ENCODE data around the gene RGN.
"Not testable (repeated sequence)": the region's sequence is repeated elsewhere in the genome, so short reads cannot be mapped to it uniquely, and the experiment has no call there.

The RGN gene

GRCh38 chrX:47093860-47094259 lies 15.6 kb downstream of the RGN start:
- DNase-seq (ENCODE audit: low spot score) = no peak
- TF ChIP-seq CTCF (IDR thresholded peaks at IDR 0.05; ENCODE audit: extremely low read depth, missing control alignments) = no peak

DNA sequence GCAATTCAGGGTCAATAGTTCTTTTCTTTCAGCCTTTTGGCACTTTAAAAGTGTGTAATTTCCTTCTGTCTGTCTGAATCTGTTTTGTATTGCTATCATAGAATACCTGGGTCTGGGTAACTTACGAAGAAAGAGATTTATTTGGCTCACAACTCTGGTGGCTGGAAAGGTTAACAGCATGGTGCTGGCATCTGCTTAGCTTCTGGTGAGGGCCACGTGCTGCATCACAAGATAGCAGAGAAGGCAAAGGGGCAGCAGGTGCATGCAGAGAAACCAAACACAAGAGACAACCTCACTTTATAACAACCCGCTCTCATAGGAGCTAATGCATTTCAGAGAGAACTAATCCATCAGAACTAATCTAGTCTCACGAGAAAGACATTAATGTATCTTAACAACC lies 18.8 kb downstream of the RGN start:
- DNase-seq (ENCODE audit: low spot score) = no peak
- TF ChIP-seq CTCF (IDR thresholded peaks at IDR 0.05; ENCODE audit: extremely low read depth, missing control alignments) = no peak

DNA sequence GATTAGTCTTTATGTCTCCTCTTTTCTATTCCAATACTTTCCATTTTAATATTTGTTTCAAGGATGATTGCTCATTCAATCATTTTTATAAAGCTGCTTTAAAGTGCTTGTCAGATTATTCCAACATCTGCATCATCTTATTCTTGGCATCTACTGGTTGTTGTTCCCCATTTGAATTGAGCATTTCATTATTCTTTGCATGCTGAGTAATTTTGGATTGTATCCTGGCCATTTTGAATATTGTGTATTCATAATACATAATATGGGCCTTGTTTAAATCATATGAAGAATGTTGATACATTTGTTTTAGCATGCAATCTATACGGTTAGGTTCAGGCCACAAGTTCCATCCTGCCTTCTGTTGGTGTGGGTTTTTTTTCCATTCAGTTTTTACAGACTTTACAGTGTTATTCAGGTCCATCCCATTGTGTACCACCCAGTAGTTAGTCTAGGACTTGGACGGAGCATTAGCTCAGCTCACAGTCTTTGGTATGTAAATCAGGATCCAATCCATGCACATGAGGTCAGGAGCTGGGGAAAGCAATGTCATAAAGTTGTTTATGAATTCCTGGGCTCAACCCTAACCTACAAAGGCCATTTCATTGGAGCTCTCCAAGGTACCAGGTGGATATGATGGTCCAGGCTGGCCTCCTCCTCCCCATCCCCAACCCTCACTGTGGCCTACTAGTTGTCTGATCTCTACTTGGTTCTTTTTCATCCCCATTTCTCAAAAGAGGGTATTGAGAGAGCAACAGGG lies 20.3 kb downstream of the RGN start:
- TF ChIP-seq CTCF (IDR thresholded peaks at IDR 0.05; ENCODE audit: extremely low read depth, missing control alignments) = no peak

DNA sequence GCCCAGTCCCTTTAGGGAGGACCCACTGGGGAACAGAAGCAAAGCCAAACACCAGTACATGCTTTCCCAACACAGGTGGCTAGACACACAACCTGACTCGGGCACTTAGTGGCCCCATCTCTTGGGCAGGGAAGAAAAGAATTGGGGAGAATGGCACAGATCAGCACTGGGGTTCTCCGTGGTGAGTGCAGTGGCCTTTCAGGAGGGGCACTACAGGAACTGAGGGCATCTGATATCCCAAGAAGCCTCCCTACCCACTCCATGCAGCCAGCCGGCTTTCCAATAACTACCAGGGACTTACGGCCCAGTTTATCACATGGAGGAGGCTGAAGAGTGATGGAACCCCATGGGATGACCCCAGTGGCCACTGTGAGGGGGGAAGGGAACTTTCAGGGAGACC lies 23.0 kb downstream of the RGN start:
- TF ChIP-seq CTCF (IDR thresholded peaks at IDR 0.05; ENCODE audit: extremely low read depth, missing control alignments) = no peak
- DNase-seq (ENCODE audit: low spot score) = no peak

More for the DNA sequence above, 20.3 kb downstream of the RGN start:
- DNase-seq (ENCODE audit: low spot score) = no peak

DNA sequence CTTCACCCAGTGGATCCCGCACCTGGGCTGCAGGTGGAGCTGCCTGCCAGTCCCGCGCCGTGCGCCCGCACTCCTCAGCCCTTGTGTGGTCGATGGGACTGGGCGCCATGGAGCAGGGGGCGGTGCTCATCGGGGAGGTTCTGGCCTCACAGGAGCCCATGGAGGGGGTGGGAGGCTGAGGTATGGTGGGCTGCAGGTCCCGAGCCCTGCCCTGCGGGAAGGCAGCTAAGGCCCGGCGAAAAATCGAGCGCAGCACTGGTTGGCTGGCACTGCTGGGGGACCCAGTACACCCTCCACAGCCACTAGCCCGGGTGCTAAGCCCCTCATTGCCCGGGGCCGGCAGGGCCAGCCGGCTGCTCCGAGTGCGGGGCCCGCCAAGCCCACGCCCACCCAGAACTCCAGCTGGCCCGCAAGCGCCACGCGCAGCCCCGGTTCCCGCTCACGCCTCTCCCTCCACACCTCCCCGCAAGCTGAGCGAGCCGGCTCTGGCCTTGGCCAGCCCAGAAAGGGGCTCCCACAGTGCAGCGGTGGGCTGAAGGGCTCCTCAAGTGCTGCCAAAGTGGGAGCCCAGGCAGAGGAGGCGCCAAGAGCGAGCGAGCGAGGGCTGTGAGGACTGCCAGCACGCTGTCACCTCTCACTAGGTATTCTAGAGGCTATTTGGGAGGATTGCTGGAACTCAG lies 32.8 kb downstream of the RGN start:
- not testable (repeated sequence) for DNase-seq (ENCODE audit: low spot score)

GRCh38 chrX:47112316-47112954 lies 34.2 kb downstream of the RGN start:
- no peak for TF ChIP-seq CTCF (IDR thresholded peaks at IDR 0.05; ENCODE audit: extremely low read depth, missing control alignments)
- DNase-seq (ENCODE audit: low spot score) = no peak

GRCh38 chrX:47116551-47117110 lies 38.4 kb downstream of the RGN start:
- not testable (repeated sequence) for DNase-seq (ENCODE audit: low spot score)

DNA sequence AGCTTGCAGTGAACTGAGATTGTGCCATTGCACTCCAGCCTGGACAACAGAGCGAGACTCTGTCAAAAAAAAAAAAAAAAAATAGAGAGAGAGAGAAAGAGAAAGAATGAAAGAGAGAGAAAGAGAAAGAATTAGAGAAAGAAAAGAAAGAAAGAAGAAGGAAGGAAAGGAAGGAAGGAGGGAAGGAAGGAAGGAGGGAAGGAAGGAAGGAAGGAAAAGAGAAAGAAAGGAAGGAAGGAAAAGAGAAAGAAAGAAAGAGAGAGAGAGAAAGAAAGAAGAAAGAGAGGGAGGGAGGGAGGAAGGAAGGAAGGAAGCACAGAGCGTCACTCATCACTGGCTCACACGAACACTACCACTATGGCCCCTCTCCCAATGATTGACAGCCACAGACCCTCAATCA lies 46.2 kb downstream of the RGN start:
- DNase-seq (ENCODE audit: low spot score) = not testable (repeated sequence)

All from GM20000 (cell line).